Heart left ventricle (tissue), 16 donors: Measurements from ENCODE around the gene DOK1. TPM values are rescaled to one million over a fixed set of nuclear protein-coding genes. Genes with fewer than 3 reads are reported as not detected.

Experiments used
- ATAC-seq, 4 donors: fragments of 200-7000 bp; cut with Tn5 transposase; one replicate each; pipeline ENCODE4 v1.9.1; 2020 to 2022; ENCODE audit warnings: moderate library complexity in 4 of 4, mild to moderate bottlenecking in 3 of 4, moderate number of reproducible peaks in 1 of 4
- DNase-seq, 5 donors: peaks; one replicate each; pipeline ENCODE4 v3.0.0-alpha.2; 2020
- H3K27ac ChIP-seq, 12 donors: fragments of 200-600 bp; sonication (generic) in 4 of 12; one replicate each; pipeline versions ENCODE4 v1.5.0 to v1.8.0; 2016 to 2022; ENCODE audit warnings: mild to moderate bottlenecking in 2 of 12
- H3K27me3 ChIP-seq, 9 donors: fragments of 200-600 bp; sonication (generic) in 2 of 9; one replicate each; pipeline versions ENCODE4 v1.5.1 to v1.8.0; 2016 to 2022; ENCODE audit warnings: mild to moderate bottlenecking in 3 of 9
- H3K36me3 ChIP-seq, 9 donors: fragments of 200-600 bp; sonication (generic) in 2 of 9; one replicate each; pipeline versions ENCODE4 v1.5.0 to v1.8.0; 2018 to 2022; ENCODE audit warnings: mild to moderate bottlenecking in 2 of 9
- H3K4me1 ChIP-seq, 12 donors: fragments of 200-600 bp; sonication (generic) in 4 of 12; one replicate each; pipeline versions ENCODE4 v1.5.0 to v1.8.0; 2016 to 2022; ENCODE audit warnings: mild to moderate bottlenecking in 3 of 12
- H3K4me3 ChIP-seq, 12 donors: fragments of 200-600 bp; sonication (generic) in 4 of 12; one replicate each; pipeline versions ENCODE4 v1.5.0 to v1.8.0; 2017 to 2022; ENCODE audit warnings: mild to moderate bottlenecking in 9 of 12, moderate library complexity in 4 of 12
- H3K9me3 ChIP-seq, 12 donors: fragments of 200-600 bp; sonication (generic) in 4 of 12; one replicate each; pipeline versions ENCODE4 v1.5.0 to v1.8.0; 2016 to 2022; ENCODE audit warnings: mild to moderate bottlenecking in 1 of 12
- CTCF ChIP-seq, 12 donors: fragments of 200-600 bp; sonication (generic) in 4 of 12; IDR thresholded peaks; one replicate each; pipeline versions ENCODE4 v1.5.0 to v1.8.0; 2018 to 2022; ENCODE audit warnings: antibody characterized with exemption in 12 of 12, mild to moderate bottlenecking in 5 of 12
- POLR2A ChIP-seq, 2 donors: fragments of 450-650 bp; IDR thresholded peaks; one replicate each; pipeline ENCODE4 v1.6.1; 2017; ENCODE audit warnings: antibody characterized with exemption in 2 of 2, mild to moderate bottlenecking in 2 of 2, moderate library complexity in 2 of 2
- WGBS, 4 donors: extraction: QIAGEN DNeasy Blood & Tissue Kit in 2 of 4; methylation state at CpG; one replicate each; pipeline versions ENCODE4 v1.1.5 to v1.1.7; 2013 to 2018; 5-methylcytosine and 5-hydroxymethylcytosine counted together
- intact Hi-C, 10 donors: fragments of 100-400 bp; cut with DNase I; formaldehyde crosslinking; loops; one replicate each; pipeline versions ENCODE4 v1.11.1 to v1.14.2; 2022
- polyA plus RNA-seq, 2 donors: library from polyadenylated mRNA; stranded (reverse); fragments of 200-250 nt; gene quantifications; one replicate each; pipeline ENCODE4 v1.2.3, GENCODE V29; 2013
- total RNA-seq, 9 donors: library from RNA; depleted of rRNA in 2 of 9; stranded (reverse); fragments of >200 nt in 2 of 9; fragmentation: NEBNext Ultra II Directional in 3 of 9; extraction: Animal tissue kit (Norgen Biotek cat#: 25700) in 3 of 9; gene quantifications; one replicate each; pipeline versions ENCODE4 v1.1.0 to v1.2.4, GENCODE V29; 2016 to 2023
- donor health status: ischemic (EF 13 %, LVEDD 7.1; RV severe dilation, severe dysfunction).
- donor health status: healthy with polysubstance abuse.
- donor health status: DM: no; HTN: yes; CAD: no.
- donor health status: DM: no; HTN: no; CAD: no.
- donor health status: ischemic (EF 25% LVEDD 6.9; RV normal size, moderate dysfunction).
- donor health status: ischemic (EF 25% LVEDD 5.7; RV mildly dilated, moderate dysfunction).
- donor health status: healthy.
- donor health status: DM: yes; HTN: yes; CAD: no.
- donor health status: ischemic (EF 35%, LVEDD 5.7; RV mildly dilated, moderate dysfunction).
- donor health status: nonischemic (EF 11% LVEDD 7.7; RV severe dilation, severe dysfunction).
- donor health status: DM: yes; HTN: yes; CAD: no.
- donor health status: PGD.
- donor health status: ischemic (EF 29% LVEDD 5.4; RV normal size, mild dysfunction).
- donor health status: nonischemic (EF 23%, LVEDD 6.1; RV moderate dilation, normal function).

The DOK1 gene
- total and polyA plus RNA-seq, 11 donors: 2.4 to 11.6 (median 4.8) TPM

GRCh38 chr2:74569686-74570085 is 15.2 kb downstream of the DOK1 start:
- H3K4me1 ChIP-seq: peaks cover 0 to 38% (median 0%) of the 10 kb centered on the region in 12 donors
- H3K36me3 ChIP-seq: no peaks in the 10 kb centered on the region
- no peak overlapping the region for H3K27ac ChIP-seq
- 38 to 90% (median 82%) methylated on average over 1 of the region's 1 CpG for WGBS, 4 donors
- H3K9me3 ChIP-seq: no peaks in the 10 kb centered on the region
- H3K4me3 ChIP-seq: no peak overlapping the region
- DNase-seq (no peak), ATAC-seq (no peak)
- H3K27me3 ChIP-seq: no peaks in the 10 kb centered on the region
- TF ChIP-seq POLR2A (IDR thresholded peaks at IDR 0.05): no peak
- intact Hi-C loops: no loop called here

- DNase-seq: no peak
- ATAC-seq: no peak
- Histone ChIP-seq H3K4me1 (peaks cover 0 to 51% (median 0%) of the 10 kb centered on the region in 12 donors), H3K36me3 (no peaks in the 10 kb centered on the region), H3K27ac (peak overlapping the region in 1 of 12 donors; percentile 11), H3K27me3 (peaks cover 0 to under 1% (median 0%) of the 10 kb centered on the region in 9 donors), H3K9me3 (no peaks in the 10 kb centered on the region), H3K4me3 (no peak overlapping the region)
- intact Hi-C loops: no loop called here
- 73 to 83% (median 78%) methylated on average over 1 of the region's 1 CpG for WGBS, 4 donors
- TF ChIP-seq POLR2A (IDR thresholded peaks at IDR 0.05): no peak
- no peak for TF ChIP-seq CTCF (IDR thresholded peaks at IDR 0.05)
Measured at GRCh38 chr2:74571058-74571457, 16.5 kb downstream of the DOK1 start.

GRCh38 chr2:74572178-74572925 is 17.8 kb downstream of the DOK1 start:
- Histone ChIP-seq H3K27ac (no peak overlapping the region), H3K36me3 (no peaks in the 10 kb centered on the region), H3K4me3 (no peak overlapping the region), H3K27me3 (peaks cover 0 to 3% (median 0%) of the 10 kb centered on the region in 9 donors), H3K9me3 (no peaks in the 10 kb centered on the region), H3K4me1 (peaks cover 0 to 62% (median 2%) of the 10 kb centered on the region in 12 donors)
- ATAC-seq (no peak), DNase-seq (no peak)
- WGBS, 4 donors: 69 to 79% (median 75%) methylated on average over 3 of the region's 3 CpGs
- TF ChIP-seq POLR2A (IDR thresholded peaks at IDR 0.05) (no peak), CTCF (IDR thresholded peaks at IDR 0.05) (no peak)
- intact Hi-C loops: no loop called here

- peak overlapping the region in 1 of 12 donors; percentile 18 for H3K4me3 ChIP-seq
- H3K27ac ChIP-seq: peak overlapping the region in 2 of 12 donors; percentile 23 to 77
- H3K9me3 ChIP-seq: no peaks in the 10 kb centered on the region
- WGBS, 4 donors: 46 to 55% (median 47%) methylated on average over 7 of the region's 7 CpGs
- intact Hi-C loops: no loop called here
- no peaks in the 10 kb centered on the region for H3K36me3 ChIP-seq
- no peak for TF ChIP-seq POLR2A (IDR thresholded peaks at IDR 0.05)
- no peak for TF ChIP-seq CTCF (IDR thresholded peaks at IDR 0.05)
- H3K27me3 ChIP-seq: peaks cover 0 to 3% (median 0%) of the 10 kb centered on the region in 9 donors
- peak in 2 of 4 donors; percentile 37 to 59 for ATAC-seq
- DNase-seq: no peak
- peaks cover 0 to 64% (median 5%) of the 10 kb centered on the region in 12 donors for H3K4me1 ChIP-seq
Measured at GRCh38 chr2:74573747-74574562, 19.4 kb downstream of the DOK1 start.
